HG02852 (cell line): ENCODE measurements around the gene RMI2.

Source experiments
- ATAC-seq: cut with Tn5 transposase; IDR thresholded peaks from one replicate; pipeline ENCODE4 v1.9.1; 2021; ENCODE audit warnings: mild to moderate bottlenecking, moderate library complexity; ENCODE audit not compliant: unreplicated experiment

The RMI2 gene

GRCh38 chr16:11396241-11397048, 51.2 kb downstream of the RMI2 start:
- ATAC-seq = no peak

GRCh38 chr16:11398136-11398535, 52.9 kb downstream of the RMI2 start:
- no peak for ATAC-seq

GRCh38 chr16:11398851-11399250, 53.6 kb downstream of the RMI2 start:
- no peak for ATAC-seq

- ATAC-seq = no peak
Observed at GRCh38 chr16:11399261-11399831, 54.1 kb downstream of the RMI2 start.

- ATAC-seq = no peak
Observed at GRCh38 chr16:11400076-11400475, 54.8 kb downstream of the RMI2 start.
